ENCODE data around the gene KCNJ2.

DNA sequence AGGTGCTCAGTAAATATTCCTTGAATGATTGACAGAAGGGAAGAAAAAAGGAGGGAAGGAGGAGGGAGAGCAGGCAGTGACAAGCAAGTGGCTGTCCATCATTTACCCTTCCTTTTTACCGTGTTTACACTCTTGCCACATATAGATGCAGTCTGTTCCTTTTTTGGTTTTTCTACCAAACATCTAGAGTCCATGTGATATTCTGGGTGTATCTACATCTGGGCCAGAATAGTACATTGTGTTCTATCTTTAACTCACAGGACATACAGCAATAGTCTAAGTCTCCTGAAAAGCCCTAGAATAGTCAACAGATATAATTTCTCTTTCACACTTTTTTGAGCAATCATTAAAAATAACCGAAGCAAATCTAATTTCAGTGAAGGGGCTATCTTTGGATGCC, 33.5 kb downstream of the KCNJ2 start:
- no peak for TF ChIP-seq POLR2A (IDR thresholded peaks at IDR 0.05; ENCODE audit: low read depth, low read length)
- TF ChIP-seq CREB1 (IDR thresholded peaks at IDR 0.05; ENCODE audit: low read depth) = no peak
- TF ChIP-seq SUZ12 (IDR thresholded peaks at IDR 0.05; ENCODE audit: unreplicated experiment) = no peak
- TF ChIP-seq GABPA (IDR thresholded peaks at IDR 0.05; ENCODE audit: low read depth) = no peak
- no peak for TF ChIP-seq POLR2AphosphoS2 (IDR thresholded peaks at IDR 0.05; ENCODE audit: low read depth, low read length)
- no peak for TF ChIP-seq EED (IDR thresholded peaks at IDR 0.05; ENCODE audit: low read depth)
- TF ChIP-seq, protein P1, sequence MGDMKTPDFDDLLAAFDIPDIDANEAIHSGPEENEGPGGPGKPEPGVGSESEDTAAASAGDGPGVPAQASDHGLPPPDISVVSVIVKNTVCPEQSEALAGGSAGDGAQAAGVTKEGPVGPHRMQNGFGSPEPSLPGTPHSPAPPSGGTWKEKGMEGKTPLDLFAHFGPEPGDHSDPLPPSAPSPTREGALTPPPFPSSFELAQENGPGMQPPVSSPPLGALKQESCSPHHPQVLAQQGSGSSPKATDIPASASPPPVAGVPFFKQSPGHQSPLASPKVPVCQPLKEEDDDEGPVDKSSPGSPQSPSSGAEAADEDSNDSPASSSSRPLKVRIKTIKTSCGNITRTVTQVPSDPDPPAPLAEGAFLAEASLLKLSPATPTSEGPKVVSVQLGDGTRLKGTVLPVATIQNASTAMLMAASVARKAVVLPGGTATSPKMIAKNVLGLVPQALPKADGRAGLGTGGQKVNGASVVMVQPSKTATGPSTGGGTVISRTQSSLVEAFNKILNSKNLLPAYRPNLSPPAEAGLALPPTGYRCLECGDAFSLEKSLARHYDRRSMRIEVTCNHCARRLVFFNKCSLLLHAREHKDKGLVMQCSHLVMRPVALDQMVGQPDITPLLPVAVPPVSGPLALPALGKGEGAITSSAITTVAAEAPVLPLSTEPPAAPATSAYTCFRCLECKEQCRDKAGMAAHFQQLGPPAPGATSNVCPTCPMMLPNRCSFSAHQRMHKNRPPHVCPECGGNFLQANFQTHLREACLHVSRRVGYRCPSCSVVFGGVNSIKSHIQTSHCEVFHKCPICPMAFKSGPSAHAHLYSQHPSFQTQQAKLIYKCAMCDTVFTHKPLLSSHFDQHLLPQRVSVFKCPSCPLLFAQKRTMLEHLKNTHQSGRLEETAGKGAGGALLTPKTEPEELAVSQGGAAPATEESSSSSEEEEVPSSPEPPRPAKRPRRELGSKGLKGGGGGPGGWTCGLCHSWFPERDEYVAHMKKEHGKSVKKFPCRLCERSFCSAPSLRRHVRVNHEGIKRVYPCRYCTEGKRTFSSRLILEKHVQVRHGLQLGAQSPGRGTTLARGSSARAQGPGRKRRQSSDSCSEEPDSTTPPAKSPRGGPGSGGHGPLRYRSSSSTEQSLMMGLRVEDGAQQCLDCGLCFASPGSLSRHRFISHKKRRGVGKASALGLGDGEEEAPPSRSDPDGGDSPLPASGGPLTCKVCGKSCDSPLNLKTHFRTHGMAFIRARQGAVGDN (IDR thresholded peaks at IDR 0.05) = no peak
- TF ChIP-seq POLR2AphosphoS5 (IDR thresholded peaks at IDR 0.05; ENCODE audit: low read length) = no peak
- TF ChIP-seq SIX5 (IDR thresholded peaks at IDR 0.05; ENCODE audit: low read depth, low read length, severe bottlenecking) = no peak
- no peak for TF ChIP-seq CTCF (IDR thresholded peaks at IDR 0.05 in 2 of 3, conservative IDR thresholded peaks at IDR 0.05 in 1 of 3; ENCODE audit: control insufficient read depth in 2 of 3, extremely low read depth in 1 of 3, insufficient read depth in 1 of 3, low read depth in 3 of 3, low read length in 3 of 3)
- no peak for TF ChIP-seq CREM (IDR thresholded peaks at IDR 0.05; ENCODE audit: low read depth)
- no peak for TF ChIP-seq EP300 (IDR thresholded peaks at IDR 0.05; ENCODE audit: borderline replicate concordance in 1 of 2, control insufficient read depth in 1 of 2, low read depth in 2 of 2, low read length in 2 of 2)
- TF ChIP-seq TAF1 (IDR thresholded peaks at IDR 0.05; ENCODE audit: borderline replicate concordance, low read depth, low read length) = no peak
